ENCODE data around the gene DIP2B. TPM values are rescaled to one million over a fixed set of nuclear protein-coding genes. Genes with fewer than 3 reads are reported as not detected.
"Not testable (repeated sequence)": the region's sequence is repeated elsewhere in the genome, so short reads cannot be mapped to it uniquely, and the experiment has no call there.

The DIP2B gene
- total RNA-seq, 1 experiment from 2014 or later = 11.8 TPM

GRCh38 chr12:50518090-50518489 lies 13.3 kb downstream of the DIP2B start:
- no peak for DNase-seq (ENCODE audit: low read depth)

GRCh38 chr12:50519353-50519752 lies 14.6 kb downstream of the DIP2B start:
- no peak for DNase-seq (ENCODE audit: low read depth)

- DNase-seq (ENCODE audit: low read depth) = no peak
These were observed 15.8 kb downstream of the DIP2B start for GRCh38 chr12:50520416-50521207.

GRCh38 chr12:50521781-50522180 lies 17.0 kb downstream of the DIP2B start:
- DNase-seq (ENCODE audit: low read depth) = not testable (repeated sequence)

- no peak for DNase-seq (ENCODE audit: low read depth)
These were observed 19.0 kb downstream of the DIP2B start for GRCh38 chr12:50523772-50524171.

- DNase-seq (ENCODE audit: low read depth) = no peak
These were observed 19.8 kb downstream of the DIP2B start for GRCh38 chr12:50524621-50525020.

GRCh38 chr12:50525422-50525821 lies 20.6 kb downstream of the DIP2B start:
- no peak for DNase-seq (ENCODE audit: low read depth)

- no peak for DNase-seq (ENCODE audit: low read depth)
These were observed 22.6 kb downstream of the DIP2B start for GRCh38 chr12:50527359-50527726.

GRCh38 chr12:50528800-50529199 lies 24.0 kb downstream of the DIP2B start:
- DNase-seq (ENCODE audit: low read depth) = no peak

GRCh38 chr12:50529345-50529744 lies 24.6 kb downstream of the DIP2B start:
- no peak for DNase-seq (ENCODE audit: low read depth)

- DNase-seq (ENCODE audit: low read depth) = no peak
These were observed 25.7 kb downstream of the DIP2B start for GRCh38 chr12:50530532-50530931.

GRCh38 chr12:50533203-50533584 lies 28.4 kb downstream of the DIP2B start:
- DNase-seq (ENCODE audit: low read depth) = no peak

- peak; percentile 20 for DNase-seq (ENCODE audit: low read depth)
These were observed 29.2 kb downstream of the DIP2B start for GRCh38 chr12:50533971-50534370.

GRCh38 chr12:50536831-50537537 lies 32.2 kb downstream of the DIP2B start:
- no peak for DNase-seq (ENCODE audit: low read depth)

GRCh38 chr12:50537538-50537919 lies 32.7 kb downstream of the DIP2B start:
- peak; percentile 73 for DNase-seq (ENCODE audit: low read depth)

- no peak for DNase-seq (ENCODE audit: low read depth)
These were observed 33.4 kb downstream of the DIP2B start for GRCh38 chr12:50538182-50538581.

- DNase-seq (ENCODE audit: low read depth) = no peak
These were observed 36.4 kb downstream of the DIP2B start for GRCh38 chr12:50541139-50541538.

GRCh38 chr12:50542448-50542847 lies 37.7 kb downstream of the DIP2B start:
- DNase-seq (ENCODE audit: low read depth) = peak; percentile 29

- not testable (repeated sequence) for DNase-seq (ENCODE audit: low read depth)
These were observed 38.4 kb downstream of the DIP2B start for GRCh38 chr12:50543188-50543587.

- no peak for DNase-seq (ENCODE audit: low read depth)
These were observed 40.4 kb downstream of the DIP2B start for GRCh38 chr12:50545213-50545612.

GRCh38 chr12:50545786-50546185 lies 41.0 kb downstream of the DIP2B start:
- DNase-seq (ENCODE audit: low read depth) = peak; percentile 36

- DNase-seq (ENCODE audit: low read depth) = no peak
These were observed 41.9 kb downstream of the DIP2B start for GRCh38 chr12:50546441-50547318.
